Transverse colon (tissue), 3 donors: Measurements from ENCODE around the gene SHC1.

Experiments used
- CTCF ChIP-seq, 5 experiments: fragments of 200-600 bp in 3 of 5; fragments of 450-650 bp in 2 of 5; sonication (generic) in 3 of 5; IDR thresholded peaks; 1 replicate in 2 of 5; 2 replicates in 3 of 5; pipeline ENCODE4 v1.5.1; 2016 to 2017; ENCODE audit warnings: antibody characterized with exemption in 5 of 5, inconsistent platforms in 3 of 5, mild to moderate bottlenecking in 2 of 5, moderate library complexity in 1 of 5
- POLR2A ChIP-seq: fragments of 450-650 bp; IDR thresholded peaks from one replicate; pipeline ENCODE4 v1.6.1; 2016; ENCODE audit warnings: antibody characterized with exemption, mild to moderate bottlenecking, moderate library complexity

- peak; percentile 74 to 93 (median 79) for TF ChIP-seq CTCF (IDR thresholded peaks at IDR 0.05)
- TF ChIP-seq POLR2A: no peak
Observed at GRCh38 chr1:154998818-154999570, 28.4 kb upstream of the SHC1 start.
